SK-N-SH treated with all-trans-retinoic acid at 6 μM for 48 hours (cell line): ENCODE data around the gene FAM111B.

Experiments used
- ATAC-seq: fragments of 200-7000 bp; cut with Tn5 transposase; 3 replicates; pipeline ENCODE4 v1.9.1; 2020; ENCODE audit warnings: mild to moderate bottlenecking, moderate library complexity
- BACH2 ChIP-seq: fragments of 250-450 bp; sonication (Bioruptor Pico); IDR thresholded peaks from 2 replicates; pipeline ENCODE4 v1.9.0; 2021; ENCODE audit warnings: mild to moderate bottlenecking, borderline replicate concordance
- CSDC2 ChIP-seq: fragments of 250-450 bp; sonication (Bioruptor Pico); IDR thresholded peaks from 2 replicates; pipeline ENCODE4 v1.5.0; 2020; ENCODE audit warnings: mild to moderate bottlenecking, moderate library complexity
- CSRNP3 ChIP-seq: fragments of 250-450 bp; sonication (Bioruptor Pico); IDR thresholded peaks from 2 replicates; pipeline ENCODE4 v1.5.1; 2021; ENCODE audit warnings: mild to moderate bottlenecking, moderate library complexity
- ESRRG ChIP-seq: fragments of 250-450 bp; sonication (Bioruptor Pico); IDR thresholded peaks from 2 replicates; pipeline ENCODE4 v1.6.1; 2021; ENCODE audit warnings: mild to moderate bottlenecking
- GLIS3 ChIP-seq: fragments of 250-450 bp; sonication (Bioruptor Pico); IDR thresholded peaks from 2 replicates; pipeline ENCODE4 v1.5.0; 2020; ENCODE audit warnings: mild to moderate bottlenecking, moderate library complexity
- ISL1 ChIP-seq: fragments of 250-450 bp; sonication (Bioruptor Pico); IDR thresholded peaks from 2 replicates; pipeline ENCODE4 v2.1.2; 2022; ENCODE audit warnings: mild to moderate bottlenecking, moderate library complexity
- OSR1 ChIP-seq: fragments of 250-450 bp; sonication (Bioruptor Pico); IDR thresholded peaks from 2 replicates; pipeline ENCODE4 v1.8.0; 2022; ENCODE audit warnings: moderate library complexity, mild to moderate bottlenecking, inconsistent platforms
- PATZ1 ChIP-seq: fragments of 250-450 bp; sonication (Bioruptor Pico); IDR thresholded peaks from 2 replicates; pipeline ENCODE4 v1.8.0; 2020; ENCODE audit warnings: mild to moderate bottlenecking, moderate library complexity, borderline replicate concordance
- POU6F1 ChIP-seq: fragments of 250-450 bp; sonication (Bioruptor Pico); IDR thresholded peaks from 2 replicates; pipeline ENCODE4 v1.8.0; 2021; ENCODE audit warnings: low read depth, mild to moderate bottlenecking, moderate library complexity, borderline replicate concordance
- PPARA ChIP-seq: fragments of 250-450 bp; sonication (Bioruptor Pico); IDR thresholded peaks from 2 replicates; pipeline ENCODE4 v1.5.0; 2020; ENCODE audit warnings: mild to moderate bottlenecking, borderline replicate concordance
- RARB ChIP-seq: fragments of 250-450 bp; sonication (Bioruptor Pico); IDR thresholded peaks from 2 replicates; pipeline ENCODE4 v1.8.0; 2021; ENCODE audit warnings: mild to moderate bottlenecking, moderate library complexity
- SNAI2 ChIP-seq: fragments of 250-450 bp; sonication (Bioruptor Pico); IDR thresholded peaks from 2 replicates; pipeline ENCODE4 v1.5.0; 2020; ENCODE audit warnings: mild to moderate bottlenecking, moderate library complexity
- TCF4 ChIP-seq: fragments of 250-450 bp; sonication (Bioruptor Pico); IDR thresholded peaks from 2 replicates; pipeline ENCODE4 v1.8.0; 2021; ENCODE audit warnings: mild to moderate bottlenecking, moderate library complexity, borderline replicate concordance
- ZC3H10 ChIP-seq: fragments of 250-450 bp; sonication (Bioruptor Pico); IDR thresholded peaks from 2 replicates; pipeline ENCODE4 v1.5.1; 2021; ENCODE audit warnings: mild to moderate bottlenecking, moderate library complexity
- ZFP3 ChIP-seq: fragments of 250-450 bp; sonication (Bioruptor Pico); IDR thresholded peaks from 2 replicates; pipeline ENCODE4 v1.5.0; 2020; ENCODE audit warnings: mild to moderate bottlenecking, moderate library complexity
- ZNF70 ChIP-seq: fragments of 450-650 bp; formaldehyde crosslinking; IDR thresholded peaks from 2 replicates; pipeline ENCODE4 v1.5.0; 2020; ENCODE audit warnings: mild to moderate bottlenecking, moderate library complexity
- ZNF8 ChIP-seq: fragments of 450-650 bp; formaldehyde crosslinking; IDR thresholded peaks from 2 replicates; pipeline ENCODE4 v1.5.0; 2020; ENCODE audit warnings: mild to moderate bottlenecking, moderate library complexity

FAM111B gene

GRCh38 chr11:59176330-59176729 lies 69.3 kb downstream of the FAM111B start:
- TF ChIP-seq ZC3H10 (CRISPR knock-in tag) (no peak), PPARA (CRISPR knock-in tag) (no peak), CSRNP3 (CRISPR knock-in tag) (no peak), BACH2 (CRISPR knock-in tag) (no peak), POU6F1 (no peak), CSDC2 (CRISPR knock-in tag) (no peak), ESRRG (CRISPR knock-in tag) (no peak), PATZ1 (no peak), TCF4 (CRISPR knock-in tag) (no peak), ZFP3 (CRISPR knock-in tag) (no peak), RARB (CRISPR knock-in tag) (no peak), GLIS3 (CRISPR knock-in tag) (no peak), SNAI2 (CRISPR knock-in tag) (no peak), ZNF8 (CRISPR knock-in tag) (no peak), ZNF70 (CRISPR knock-in tag) (no peak), ISL1 (no peak), OSR1 (CRISPR knock-in tag) (no peak)
- no peak for ATAC-seq
